T-helper 2 cell treated with Interferon-gamma antibody and Interleukin-4, amounts not matched to agents 5 μg/mL and 100 μg/mL, for 36 hours (primary cell): ENCODE results near the gene TAF1B.
"Not testable (repeated sequence)": the region's sequence is repeated elsewhere in the genome, so short reads cannot be mapped to it uniquely, and the experiment has no call there.

Source experiments
- DNase-seq: peaks from one replicate; pipeline ENCODE4 v3.0.0; 2021; ENCODE audit warnings: low spot score
- H3K27ac Mint-ChIP-seq: one replicate; pipeline ENCODE4 v1.8.0; 2021; ENCODE audit warnings: mild to moderate bottlenecking, mixed read lengths
- H3K27me3 Mint-ChIP-seq: one replicate; pipeline ENCODE4 v1.8.0; 2021; ENCODE audit warnings: low read depth, mixed read lengths
- H3K36me3 Mint-ChIP-seq: one replicate; pipeline ENCODE4 v1.8.0; 2021; ENCODE audit warnings: low read depth, mixed read lengths
- H3K4me1 Mint-ChIP-seq: one replicate; pipeline ENCODE4 v1.8.0; 2021; ENCODE audit warnings: low read depth, mixed read lengths
- H3K4me3 Mint-ChIP-seq: one replicate; pipeline ENCODE4 v1.8.0; 2022; ENCODE audit warnings: mild to moderate bottlenecking, moderate library complexity, mixed read lengths
- H3K9me3 Mint-ChIP-seq: one replicate; pipeline ENCODE4 v1.8.0; 2021; ENCODE audit warnings: mixed read lengths

Gene TAF1B

DNA sequence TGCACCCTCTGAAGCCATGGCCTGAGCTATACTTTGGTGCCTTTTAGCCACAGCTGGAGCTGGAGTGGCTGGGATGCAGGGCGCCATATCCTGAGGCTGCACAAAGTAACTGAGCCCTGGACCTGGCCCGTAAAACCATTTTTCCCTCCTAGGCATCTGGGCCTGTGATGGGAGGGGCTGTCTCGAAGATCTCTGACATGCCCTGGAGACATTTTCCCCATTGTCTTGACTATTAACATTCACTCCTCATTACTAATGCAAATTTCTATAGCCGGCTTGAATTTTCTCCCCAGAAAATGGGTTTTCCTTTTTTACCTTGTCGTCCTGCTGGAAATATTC lies 15.4 kb downstream of the TAF1B start:
- no peak for DNase-seq
- Mint-ChIP-seq H3K9me3 (peaks cover 58% of the 10 kb centered on the region), H3K4me3 (no peak overlapping the region), H3K4me1 (no peaks in the 10 kb centered on the region), H3K27me3 (no peaks in the 10 kb centered on the region), H3K36me3 (peaks cover 87% of the 10 kb centered on the region), H3K27ac (no peak overlapping the region)

DNA sequence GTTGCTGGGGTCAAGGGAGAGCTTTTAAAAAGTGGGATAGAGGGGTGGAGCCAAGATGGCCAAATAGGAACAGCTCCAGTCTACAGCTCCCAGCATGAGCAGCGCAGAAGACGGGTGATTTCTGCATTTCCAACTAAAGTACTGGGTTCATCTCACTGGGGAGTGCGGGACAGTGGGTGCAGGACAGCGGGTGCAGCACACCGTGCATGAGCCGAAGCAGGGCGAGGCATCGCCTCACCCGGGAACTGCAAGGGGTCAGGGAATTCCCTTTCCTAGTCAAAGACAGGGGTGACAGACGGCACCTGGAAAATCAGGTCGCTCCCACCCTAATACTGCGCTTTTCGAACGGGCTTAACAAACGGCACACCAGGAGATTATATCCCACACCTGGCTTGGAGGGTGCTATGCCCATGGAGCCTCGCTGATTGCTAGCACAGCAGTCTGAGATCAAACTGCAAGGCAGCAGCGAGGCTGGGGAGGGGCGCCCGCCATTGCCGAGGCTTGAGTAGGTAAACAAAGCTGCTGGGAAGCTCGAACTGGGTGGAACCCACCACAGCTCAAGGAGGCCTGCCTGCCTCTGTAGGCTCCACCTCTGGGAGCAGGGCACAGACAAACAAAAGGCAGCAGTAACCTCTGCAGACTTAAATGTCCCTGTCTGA lies 17.8 kb downstream of the TAF1B start:
- peaks cover 70% of the 10 kb centered on the region for H3K36me3 Mint-ChIP-seq
- peaks cover 54% of the 10 kb centered on the region for H3K9me3 Mint-ChIP-seq
- not testable (repeated sequence) for DNase-seq, H3K27ac Mint-ChIP-seq, H3K4me1 Mint-ChIP-seq, H3K4me3 Mint-ChIP-seq, H3K27me3 Mint-ChIP-seq

DNA sequence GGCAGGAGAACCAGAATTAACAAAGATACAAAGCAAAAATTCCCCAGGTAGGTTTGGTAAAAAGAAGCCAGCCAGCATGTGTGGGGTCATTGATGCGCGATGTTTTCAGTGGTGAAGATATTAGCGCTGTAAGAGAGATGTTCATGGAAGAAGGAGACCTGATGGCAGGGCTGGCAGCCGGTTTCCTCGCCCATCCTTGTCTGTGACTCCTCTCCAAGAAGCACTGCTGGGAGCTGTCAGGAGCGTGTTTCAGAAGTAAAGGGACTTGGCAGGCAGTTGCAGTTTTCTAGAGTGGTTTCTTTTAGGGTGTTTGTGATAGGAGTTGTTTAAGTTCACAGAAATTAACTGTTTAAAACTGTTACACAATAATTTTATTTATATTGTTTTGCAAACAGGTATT lies 24.6 kb downstream of the TAF1B start:
- H3K27ac Mint-ChIP-seq, result no peak overlapping the region
- H3K4me1 Mint-ChIP-seq, result no peaks in the 10 kb centered on the region
- H3K27me3 Mint-ChIP-seq, result no peaks in the 10 kb centered on the region
- peaks cover 37% of the 10 kb centered on the region for H3K36me3 Mint-ChIP-seq
- no peak for DNase-seq
- H3K4me3 Mint-ChIP-seq, result no peak overlapping the region
- H3K9me3 Mint-ChIP-seq, result peaks cover 9% of the 10 kb centered on the region

DNA sequence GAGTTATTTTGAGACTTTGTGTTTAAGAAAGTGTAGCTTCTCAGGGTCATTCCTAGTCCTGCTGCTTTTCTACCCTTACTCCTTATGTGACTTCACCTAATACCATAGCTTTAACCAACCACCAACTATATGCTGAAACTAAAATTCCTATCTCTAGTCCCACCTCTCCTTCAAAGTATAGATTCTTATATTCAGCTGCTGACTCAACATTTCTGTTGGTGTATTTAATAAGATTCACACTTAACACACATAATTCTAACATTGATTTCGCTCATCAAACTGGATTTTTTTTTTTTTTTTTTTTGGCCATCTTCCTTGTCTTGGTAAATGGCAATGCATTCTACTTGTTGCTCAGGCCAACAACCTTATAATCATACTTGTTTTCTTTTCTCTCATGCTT lies 30.1 kb downstream of the TAF1B start:
- H3K4me1 Mint-ChIP-seq, result no peaks in the 10 kb centered on the region
- H3K36me3 Mint-ChIP-seq, result peaks cover 54% of the 10 kb centered on the region
- H3K27me3 Mint-ChIP-seq, result no peaks in the 10 kb centered on the region

DNA sequence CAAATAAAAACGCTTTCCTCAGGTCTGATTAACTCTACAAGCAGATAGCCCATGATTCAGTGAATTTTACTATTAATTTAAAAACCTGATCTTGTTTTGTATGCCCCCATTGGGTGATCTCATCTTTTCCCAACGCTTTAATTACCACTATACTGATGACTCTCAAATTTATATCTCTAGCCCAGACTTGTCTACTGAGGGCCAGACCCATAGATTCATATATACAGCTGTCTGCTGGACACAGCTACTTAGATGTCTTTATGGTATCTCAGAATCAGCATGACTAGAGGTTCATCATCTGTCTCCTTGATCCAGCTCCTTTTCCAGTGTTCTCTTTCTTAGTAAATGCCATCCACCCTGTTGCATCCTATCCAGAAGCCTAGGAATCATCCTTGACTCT lies 33.8 kb downstream of the TAF1B start:
- Mint-ChIP-seq H3K4me3 (no peak overlapping the region), H3K4me1 (peaks cover 1% of the 10 kb centered on the region), H3K27me3 (no peaks in the 10 kb centered on the region), H3K27ac (no peak overlapping the region), H3K36me3 (peaks cover 54% of the 10 kb centered on the region), H3K9me3 (no peaks in the 10 kb centered on the region)
- no peak for DNase-seq

More for the DNA sequence above, 30.1 kb downstream of the TAF1B start:
- no peak overlapping the region for H3K4me3 Mint-ChIP-seq
- DNase-seq, result no peak
- no peak overlapping the region for H3K27ac Mint-ChIP-seq
- H3K9me3 Mint-ChIP-seq, result no peaks in the 10 kb centered on the region

DNA sequence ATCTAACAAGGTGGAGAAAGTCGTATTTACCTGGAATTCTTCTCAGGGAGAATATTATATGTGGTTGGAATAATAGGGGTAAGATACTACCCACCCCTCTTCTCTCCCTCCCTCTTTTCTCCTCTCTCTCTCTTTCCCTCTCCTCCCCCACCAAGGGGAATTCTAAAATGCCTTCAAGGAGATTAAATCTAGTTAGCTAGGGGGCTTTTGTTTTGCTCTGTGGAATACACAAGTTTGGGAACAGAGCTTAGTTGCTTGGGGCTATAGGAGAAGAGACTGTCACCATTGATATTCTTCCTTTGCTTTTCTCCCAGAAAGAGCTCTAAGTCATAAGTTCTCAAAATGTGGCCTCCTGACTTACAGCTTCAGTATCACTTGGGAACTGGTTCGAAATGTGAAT lies 34.5 kb downstream of the TAF1B start:
- Mint-ChIP-seq H3K4me1 (peaks cover 1% of the 10 kb centered on the region), H3K36me3 (peaks cover 51% of the 10 kb centered on the region), H3K27me3 (no peaks in the 10 kb centered on the region), H3K27ac (no peak overlapping the region), H3K9me3 (no peaks in the 10 kb centered on the region), H3K4me3 (no peak overlapping the region)
- no peak for DNase-seq

DNA sequence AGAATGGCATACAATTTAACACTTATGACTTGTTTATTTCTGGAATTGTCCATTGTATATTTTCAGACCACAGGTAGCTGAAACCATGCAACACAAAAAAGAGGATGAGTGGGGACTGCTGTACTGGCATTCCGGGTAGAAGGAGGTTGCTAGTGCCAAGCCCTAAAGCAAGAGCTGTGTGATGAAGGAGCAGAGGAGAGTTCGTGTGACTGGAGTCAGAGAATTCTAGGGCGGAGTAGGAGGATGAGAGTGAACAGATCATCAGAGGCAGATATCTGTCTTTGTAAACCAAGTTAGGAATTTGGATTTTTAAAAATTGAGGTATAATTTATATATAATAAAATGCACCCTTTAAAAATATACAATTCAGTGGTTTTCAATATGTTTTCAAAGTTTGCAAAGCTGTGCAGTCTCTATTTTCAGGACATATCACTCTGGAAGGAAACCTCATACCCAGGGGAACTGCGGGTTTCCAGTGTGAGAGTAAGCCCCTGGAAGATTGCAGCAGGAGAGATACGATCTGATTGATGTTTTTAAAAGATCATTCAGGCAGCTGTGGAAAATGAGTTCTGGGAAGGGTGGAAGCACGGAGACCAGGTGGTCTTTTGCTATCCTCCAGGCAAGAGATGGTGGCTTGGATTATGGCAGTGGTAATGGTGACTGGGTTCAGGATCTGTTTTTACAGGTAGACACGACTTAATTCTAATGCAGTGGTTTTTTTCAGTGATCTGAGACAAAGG lies 36.4 kb downstream of the TAF1B start:
- Mint-ChIP-seq H3K4me1 (peaks cover 1% of the 10 kb centered on the region), H3K27me3 (no peaks in the 10 kb centered on the region), H3K4me3 (no peak overlapping the region), H3K9me3 (no peaks in the 10 kb centered on the region), H3K36me3 (peaks cover 47% of the 10 kb centered on the region), H3K27ac (peak overlapping the region; percentile 10)
- DNase-seq, result no peak

DNA sequence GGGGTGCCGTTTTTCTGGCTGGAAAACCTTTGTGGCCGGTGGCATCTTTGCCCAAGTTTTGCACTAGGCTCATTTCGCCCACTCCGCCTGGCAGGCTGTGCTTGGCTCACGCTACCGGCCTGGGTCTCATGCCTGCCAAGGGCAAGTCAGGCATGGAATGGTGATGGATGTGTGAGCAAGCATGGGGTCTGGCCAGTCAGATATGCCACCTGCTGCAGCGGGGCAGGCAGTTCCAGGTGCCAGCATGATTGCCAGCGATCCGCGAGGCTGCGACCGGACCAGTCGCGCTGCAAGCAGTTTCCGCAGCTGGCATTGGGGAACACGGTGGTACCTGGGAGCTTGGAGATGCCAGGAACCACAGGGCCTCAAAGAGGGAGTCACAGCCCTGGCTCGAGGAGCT lies 40.6 kb downstream of the TAF1B start:
- no peak for DNase-seq
- Mint-ChIP-seq H3K27me3 (no peaks in the 10 kb centered on the region), H3K36me3 (peaks cover 58% of the 10 kb centered on the region), H3K4me1 (peaks cover 12% of the 10 kb centered on the region), H3K9me3 (peaks cover 16% of the 10 kb centered on the region), H3K27ac (no peak overlapping the region), H3K4me3 (no peak overlapping the region)

DNA sequence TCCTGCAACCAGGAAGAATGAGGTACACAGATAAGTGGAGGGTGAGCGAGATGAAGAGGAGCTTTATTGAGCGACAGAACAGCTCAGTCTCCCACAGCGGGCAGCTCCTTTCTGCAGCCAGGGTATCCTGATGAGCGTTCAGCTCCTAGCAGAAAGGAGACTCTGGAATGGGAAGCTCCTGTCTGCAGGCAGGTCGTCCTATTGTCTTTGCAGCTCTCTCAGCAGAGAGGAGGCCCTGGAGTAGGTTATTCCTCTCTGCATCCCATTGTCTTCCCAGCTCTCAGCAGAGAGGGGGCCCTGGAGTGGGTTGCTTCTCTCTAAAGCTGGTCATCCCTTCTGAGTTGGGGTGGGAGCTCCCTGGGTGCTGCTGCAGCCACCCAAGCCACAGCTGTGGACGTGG lies 41.2 kb downstream of the TAF1B start:
- Mint-ChIP-seq H3K27me3 (no peaks in the 10 kb centered on the region), H3K4me3 (no peak overlapping the region), H3K27ac (no peak overlapping the region), H3K4me1 (peaks cover 12% of the 10 kb centered on the region), H3K36me3 (peaks cover 59% of the 10 kb centered on the region), H3K9me3 (peaks cover 16% of the 10 kb centered on the region)
- no peak for DNase-seq

DNA sequence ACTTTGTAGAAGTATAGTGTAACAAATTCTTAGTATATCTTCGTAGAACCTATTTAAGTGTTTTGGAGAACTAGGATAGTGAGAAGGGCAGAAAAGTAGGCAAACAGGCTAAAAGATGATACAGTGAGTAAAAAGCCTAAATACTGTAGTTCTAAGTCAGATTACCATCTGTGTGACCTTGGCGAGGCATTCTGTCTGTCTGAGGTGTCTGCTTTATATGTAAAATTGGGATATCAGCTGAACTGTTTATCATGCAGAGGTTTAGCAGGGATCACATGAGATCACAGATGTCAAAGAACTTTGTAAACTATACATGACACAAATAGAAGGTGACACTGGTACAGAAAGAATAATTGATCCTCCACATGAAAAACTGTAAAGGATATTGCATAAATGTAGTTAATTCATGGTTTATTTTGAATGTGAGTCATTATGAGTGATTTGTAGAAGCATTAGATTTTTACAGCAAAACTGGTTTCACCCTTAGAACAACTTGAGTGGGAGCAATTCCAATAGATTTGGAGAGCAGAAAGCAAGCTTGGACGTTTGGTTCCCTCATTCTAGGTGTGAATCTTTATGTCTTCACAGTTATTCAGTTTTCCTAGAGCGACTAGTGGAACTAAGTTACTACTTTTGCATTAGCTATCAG lies 41.9 kb downstream of the TAF1B start:
- H3K9me3 Mint-ChIP-seq, result peaks cover 16% of the 10 kb centered on the region
- peaks cover 59% of the 10 kb centered on the region for H3K36me3 Mint-ChIP-seq
- peaks cover 12% of the 10 kb centered on the region for H3K4me1 Mint-ChIP-seq
- H3K27me3 Mint-ChIP-seq, result no peaks in the 10 kb centered on the region
- H3K27ac Mint-ChIP-seq, result no peak overlapping the region
- H3K4me3 Mint-ChIP-seq, result no peak overlapping the region
- no peak for DNase-seq

DNA sequence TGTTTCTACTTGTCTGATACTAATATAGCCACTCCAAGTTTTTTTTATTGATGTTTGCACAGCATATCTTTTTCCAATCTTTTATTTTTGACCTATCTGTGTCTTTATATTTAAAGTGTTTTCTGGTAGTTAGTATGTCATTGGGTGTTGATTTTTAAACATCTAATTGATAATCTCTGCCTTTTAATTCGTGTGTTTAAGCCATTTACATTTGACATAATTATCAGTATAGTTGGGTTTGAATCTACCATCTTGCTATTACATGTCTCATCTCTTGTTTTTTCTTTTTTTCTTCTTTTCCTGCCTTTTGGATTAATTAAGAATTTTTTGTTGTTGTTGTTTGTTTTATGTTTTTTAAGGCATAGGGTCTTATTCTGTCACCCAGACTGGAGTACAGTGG lies 44.2 kb downstream of the TAF1B start:
- Mint-ChIP-seq H3K9me3 (peaks cover 16% of the 10 kb centered on the region), H3K27me3 (no peaks in the 10 kb centered on the region), H3K36me3 (peaks cover 64% of the 10 kb centered on the region), H3K4me3 (no peak overlapping the region), H3K27ac (no peak overlapping the region), H3K4me1 (peaks cover 13% of the 10 kb centered on the region)
- no peak for DNase-seq

DNA sequence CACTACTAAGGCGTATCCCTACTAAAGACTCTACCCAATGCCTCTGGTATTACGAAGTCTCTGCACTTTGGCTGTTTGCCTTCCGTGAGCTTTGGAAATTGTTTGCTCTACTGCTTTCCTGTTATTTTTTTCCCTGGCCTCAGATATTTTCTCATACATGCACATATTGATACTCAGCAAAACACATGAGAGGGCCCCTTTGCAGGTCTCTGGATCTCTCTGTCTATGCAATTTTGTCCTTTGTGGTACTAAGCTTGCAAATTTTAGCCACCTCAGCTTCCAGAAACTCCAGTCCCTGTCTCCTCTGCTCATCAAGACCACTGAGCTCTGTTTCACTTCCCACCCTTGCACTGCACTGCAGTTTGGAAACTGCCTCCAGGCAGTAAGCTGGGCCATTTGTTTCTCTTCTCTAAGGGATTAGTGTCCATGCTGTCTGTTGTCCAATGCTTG lies 46.6 kb downstream of the TAF1B start:
- Mint-ChIP-seq H3K27me3 (no peaks in the 10 kb centered on the region), H3K4me1 (peaks cover 13% of the 10 kb centered on the region), H3K36me3 (peaks cover 54% of the 10 kb centered on the region), H3K4me3 (no peak overlapping the region), H3K27ac (no peak overlapping the region), H3K9me3 (peaks cover 16% of the 10 kb centered on the region)
- DNase-seq, result no peak

DNA sequence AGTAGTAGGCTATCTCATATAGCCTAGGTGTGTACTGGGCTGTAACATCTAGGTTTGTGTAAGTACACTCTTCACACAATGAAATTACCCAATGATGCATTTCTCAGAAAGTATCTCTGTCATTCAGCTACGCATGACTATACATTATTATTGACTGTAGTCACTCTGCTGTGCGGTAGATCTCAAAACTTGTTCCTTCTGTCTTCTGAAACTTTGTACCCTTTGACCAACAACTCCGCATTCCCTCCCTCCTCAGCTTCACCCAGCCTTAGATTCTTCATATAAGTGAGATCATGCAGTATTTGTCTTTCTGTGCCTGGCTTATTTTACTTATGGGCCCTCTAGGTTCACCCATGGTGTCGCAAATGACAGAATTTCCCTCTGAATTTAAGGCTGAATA lies 49.0 kb downstream of the TAF1B start:
- no peak for DNase-seq
- H3K27ac Mint-ChIP-seq, result no peak overlapping the region
- H3K4me3 Mint-ChIP-seq, result no peak overlapping the region
- H3K4me1 Mint-ChIP-seq, result peaks cover 17% of the 10 kb centered on the region
- H3K36me3 Mint-ChIP-seq, result peaks cover 41% of the 10 kb centered on the region
- no peaks in the 10 kb centered on the region for H3K27me3 Mint-ChIP-seq
- H3K9me3 Mint-ChIP-seq, result peaks cover 13% of the 10 kb centered on the region
